GM18951 (cell line): ENCODE data around the gene COL25A1.
"Not testable (repeated sequence)": the region's sequence is repeated elsewhere in the genome, so short reads cannot be mapped to it uniquely, and the experiment has no call there.

Experiments
- POLR2A ChIP-seq: IDR thresholded peaks from 4 replicates; pipeline ENCODE4 v1.6.1; 2011; ENCODE audit warnings: mild to moderate bottlenecking; ENCODE audit not compliant: insufficient read length, insufficient read depth; ENCODE audit errors: extremely low read depth
- in situ Hi-C: fragments of 300-500 bp; cut with MboI; formaldehyde crosslinking; loops from one replicate; pipeline ENCODE4 v1.12.0; 2022; ENCODE audit warnings: low sequenced_read_pairs, mixed read lengths, inconsistent platforms; ENCODE audit not compliant: unreplicated experiment

Gene COL25A1

GRCh38 chr4:108890484-108890881, 412.0 kb downstream of the COL25A1 start:
- TF ChIP-seq POLR2A = no peak
- in situ Hi-C loops = no loop called here

DNA sequence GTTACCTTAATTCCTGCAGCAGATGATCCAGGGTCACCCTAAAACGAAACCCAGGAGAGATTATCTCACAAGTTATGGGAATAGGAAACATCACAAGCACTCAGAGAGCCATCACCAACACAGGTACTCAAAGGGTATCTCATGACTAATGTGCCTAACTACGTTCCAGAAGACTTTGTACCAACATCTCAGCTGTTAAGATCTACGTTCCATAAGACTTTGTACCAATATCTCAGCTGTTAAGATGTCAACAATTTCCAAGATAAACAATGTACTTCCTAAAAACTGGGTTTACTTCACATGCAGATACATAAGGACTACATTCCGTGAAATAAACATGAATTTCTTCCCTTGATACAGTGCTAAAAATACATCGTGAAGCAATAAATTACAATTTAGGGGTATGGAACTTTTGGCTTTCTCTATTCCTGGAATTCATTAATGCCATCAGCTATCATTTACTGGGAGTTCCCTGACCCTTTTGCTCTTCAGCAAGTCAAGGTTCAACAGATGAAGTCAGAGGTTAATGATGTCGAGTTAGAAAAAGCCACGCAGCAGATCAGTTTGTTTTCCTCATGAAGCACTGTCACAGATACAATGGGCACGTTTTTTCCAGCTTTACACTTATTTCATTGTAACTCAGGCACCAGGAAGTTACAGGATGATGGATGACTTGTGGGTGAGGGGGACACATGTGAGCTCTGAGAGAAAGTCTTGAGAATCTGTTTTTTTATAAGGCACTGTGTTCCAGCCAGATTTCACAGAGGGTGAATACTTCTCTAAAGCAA, 412.6 kb downstream of the COL25A1 start:
- TF ChIP-seq POLR2A = no peak
- in situ Hi-C loops = no loop called here

- in situ Hi-C loops = no loop called here
- no peak for TF ChIP-seq POLR2A
These were observed 413.7 kb downstream of the COL25A1 start for GRCh38 chr4:108888769-108889168.

DNA sequence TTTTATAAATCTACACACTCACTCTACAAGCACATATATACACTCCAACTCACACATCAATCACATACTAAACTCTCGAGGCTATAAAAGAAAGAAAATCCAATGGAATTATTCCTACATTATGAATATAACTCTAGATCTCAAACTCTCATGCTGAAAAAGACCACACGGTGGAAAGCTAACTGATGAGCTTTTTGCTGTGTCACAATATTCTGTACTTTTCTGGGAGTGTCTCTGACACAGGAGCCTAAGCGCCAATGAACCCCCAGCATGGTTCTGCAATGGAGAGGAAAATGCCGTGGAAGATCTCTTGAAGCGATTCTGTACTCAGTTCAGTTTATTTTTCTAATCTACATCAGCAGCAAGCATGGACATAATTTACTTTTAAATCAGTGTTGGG, 415.4 kb downstream of the COL25A1 start:
- no peak for TF ChIP-seq POLR2A
- in situ Hi-C loops = no loop called here

- TF ChIP-seq POLR2A = no peak
These were observed 417.2 kb downstream of the COL25A1 start for GRCh38 chr4:108885211-108885610.

GRCh38 chr4:108884596-108884995, 417.9 kb downstream of the COL25A1 start:
- in situ Hi-C loops = no loop called here
- no peak for TF ChIP-seq POLR2A

More at GRCh38 chr4:108885211-108885610, 417.2 kb downstream of the COL25A1 start:
- in situ Hi-C loops = no loop called here

GRCh38 chr4:108881986-108882385, 420.5 kb downstream of the COL25A1 start:
- in situ Hi-C loops = no loop called here
- no peak for TF ChIP-seq POLR2A

GRCh38 chr4:108881190-108881589, 421.3 kb downstream of the COL25A1 start:
- no peak for TF ChIP-seq POLR2A
- in situ Hi-C loops = no loop called here

GRCh38 chr4:108878806-108879205, 423.7 kb downstream of the COL25A1 start:
- in situ Hi-C loops = no loop called here
- TF ChIP-seq POLR2A = no peak

DNA sequence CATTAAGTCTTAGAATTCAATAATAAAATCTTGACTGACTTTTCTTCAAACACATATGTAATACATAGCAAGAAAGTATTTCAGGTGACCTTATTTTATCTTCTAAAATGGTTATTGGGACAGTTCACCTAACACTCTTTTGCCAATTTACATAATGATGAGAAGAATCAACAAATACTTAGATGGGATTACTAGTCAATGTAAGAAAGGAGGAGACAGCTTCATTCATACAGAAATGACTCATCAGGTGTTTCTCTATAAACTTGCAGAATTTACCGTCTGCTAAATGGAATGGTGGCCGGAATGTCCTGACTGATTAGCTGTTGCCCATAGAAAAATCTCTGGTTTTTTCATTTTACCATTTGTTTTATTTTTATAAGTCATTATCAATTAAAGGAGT, 424.6 kb downstream of the COL25A1 start:
- TF ChIP-seq POLR2A = no peak
- in situ Hi-C loops = no loop called here

DNA sequence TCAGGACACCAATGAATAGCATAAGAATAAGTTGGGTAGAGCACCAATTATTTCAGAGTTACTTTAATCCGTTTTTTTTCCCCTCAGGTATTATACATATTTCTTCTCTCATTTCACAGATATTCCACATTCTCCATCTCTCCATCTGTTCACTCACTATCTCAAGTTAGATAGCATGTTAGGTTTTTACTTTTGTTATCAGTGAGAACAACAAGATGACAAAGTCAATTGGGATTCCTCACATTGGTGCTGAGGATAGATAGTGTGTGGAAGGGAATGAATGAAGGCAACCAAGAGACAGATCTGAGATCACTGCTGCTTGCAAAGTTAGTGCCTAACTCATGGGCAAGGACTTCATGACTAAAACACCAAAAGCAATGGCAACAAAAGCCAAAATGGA, 427.7 kb downstream of the COL25A1 start:
- TF ChIP-seq POLR2A = no peak
- in situ Hi-C loops = no loop called here

DNA sequence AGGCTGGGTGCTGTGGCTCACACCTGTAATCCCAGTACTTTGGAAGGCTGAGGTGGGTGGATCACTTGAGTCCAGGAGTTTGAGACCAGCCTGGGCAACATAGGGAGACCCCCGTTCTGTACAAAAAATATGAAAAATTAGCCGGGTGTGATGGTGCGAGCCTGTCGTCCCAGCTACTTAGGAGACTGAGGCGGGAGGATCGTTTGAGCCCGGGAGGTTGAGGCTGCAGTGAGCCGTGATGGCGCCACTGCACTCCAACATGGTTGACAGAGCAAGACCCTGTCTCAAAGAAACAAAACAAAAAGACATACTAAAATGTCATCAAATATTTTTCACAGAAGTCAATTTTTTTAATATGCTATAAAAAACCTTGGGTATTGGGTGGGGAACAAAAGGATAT, 432.5 kb downstream of the COL25A1 start:
- in situ Hi-C loops = not testable (repeated sequence)

DNA sequence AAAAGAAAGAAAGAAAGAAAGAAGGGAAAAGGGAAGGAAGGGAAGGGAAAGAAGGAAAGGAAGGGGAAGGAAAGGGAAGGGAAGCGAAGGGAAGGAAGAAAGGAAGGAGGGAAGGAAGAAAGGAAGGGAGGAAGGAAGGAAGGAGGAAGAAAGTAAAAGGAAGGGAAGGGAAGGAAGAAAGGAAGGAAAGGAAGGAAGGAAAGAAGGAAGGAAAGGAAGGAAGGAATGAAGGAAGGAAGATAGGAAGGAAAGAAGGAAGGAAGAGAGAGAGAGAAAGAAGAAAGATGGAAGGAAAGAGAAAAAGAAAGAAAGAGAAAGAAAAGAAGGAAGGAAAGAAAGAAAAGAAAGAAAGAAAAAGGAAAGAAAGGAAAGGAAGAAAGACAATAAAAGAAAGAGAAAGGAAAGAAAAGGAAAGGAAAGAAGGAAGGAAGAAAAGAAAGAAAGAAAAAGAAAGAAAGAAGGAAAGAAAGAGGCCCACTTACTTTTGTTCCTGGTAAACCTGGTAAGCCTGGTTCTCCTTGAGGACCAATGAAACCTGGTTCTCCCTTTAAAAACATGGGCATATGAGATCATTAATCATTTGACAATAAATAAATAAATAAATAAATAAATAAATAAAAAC, 433.7 kb downstream of the COL25A1 start:
- in situ Hi-C loops = no loop called here

DNA sequence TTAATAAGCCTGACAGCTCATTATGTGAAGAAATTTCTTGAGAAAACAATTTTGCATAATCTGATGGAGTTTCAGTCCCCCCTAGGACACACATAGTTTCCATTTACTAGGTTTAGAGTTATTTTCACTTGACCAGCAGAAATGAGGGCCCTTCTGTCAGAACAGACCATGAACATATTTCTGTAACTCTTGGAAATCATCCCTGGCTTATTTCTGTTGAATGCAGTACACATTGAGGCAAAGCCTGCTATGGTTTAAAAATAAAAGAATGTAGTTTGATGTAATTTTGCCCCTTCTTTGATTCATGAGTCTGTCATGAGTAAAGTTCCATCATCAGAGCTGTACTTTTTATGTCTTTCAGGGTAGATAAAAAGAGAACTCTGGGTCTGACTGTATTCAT, 435.0 kb downstream of the COL25A1 start:
- in situ Hi-C loops = no loop called here
- TF ChIP-seq POLR2A = no peak

More for the DNA sequence above, 433.7 kb downstream of the COL25A1 start:
- TF ChIP-seq POLR2A = no peak

GRCh38 chr4:108861334-108861733, 441.1 kb downstream of the COL25A1 start:
- in situ Hi-C loops = no loop called here
- no peak for TF ChIP-seq POLR2A

DNA sequence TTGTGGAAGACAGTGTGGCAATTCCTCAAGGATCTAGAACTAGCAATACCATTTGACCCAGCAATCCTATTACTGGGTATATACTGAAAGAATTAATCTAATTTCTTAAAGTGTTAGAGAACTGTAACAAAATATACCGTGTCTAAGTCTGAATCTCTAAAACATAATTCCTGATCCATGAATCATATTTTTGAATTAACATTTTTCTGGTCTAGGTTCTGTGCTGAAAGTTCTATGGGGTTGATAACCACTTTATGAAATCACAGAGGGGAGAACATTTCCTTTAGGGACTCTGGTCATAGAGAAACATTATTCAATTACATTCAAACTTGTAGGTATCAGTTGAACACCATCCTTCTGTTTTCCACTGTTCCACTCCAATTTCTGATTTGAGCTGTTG, 447.7 kb downstream of the COL25A1 start:
- in situ Hi-C loops = no loop called here
- no peak for TF ChIP-seq POLR2A
